ENCODE measurements around the gene PRKX. TPM values are rescaled to one million over a fixed set of nuclear protein-coding genes. Genes with fewer than 3 reads are reported as not detected.
"Not testable (repeated sequence)": the region's sequence is repeated elsewhere in the genome, so short reads cannot be mapped to it uniquely, and the experiment has no call there.

PRKX gene
- total RNA-seq, 1 donor from 2014 or later = 37.2 TPM

DNA sequence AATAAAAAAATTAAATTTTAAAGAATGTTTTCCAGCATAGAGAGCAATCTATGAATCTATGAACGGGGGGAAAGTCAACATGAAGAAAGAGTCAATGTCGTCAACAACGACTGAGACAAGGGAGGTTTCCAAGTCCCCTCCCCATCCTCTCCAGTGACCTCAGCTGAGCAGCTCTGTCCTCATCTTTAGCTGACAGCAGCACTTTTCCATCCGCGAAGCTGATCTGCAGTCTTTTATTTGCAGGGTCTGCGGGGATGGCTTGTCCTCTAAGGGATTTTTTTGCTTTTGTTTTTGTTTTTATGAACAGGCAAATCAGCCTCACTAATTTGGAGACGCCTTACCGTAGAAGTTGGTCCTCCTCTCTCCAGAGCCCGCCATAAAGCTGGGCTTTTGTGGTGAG, 46.5 kb downstream of the PRKX start:
- H3K4me1 Mint-ChIP-seq (ENCODE audit: unreplicated experiment) = no peaks in the 10 kb centered on the region
- H3K36me3 Mint-ChIP-seq (ENCODE audit: unreplicated experiment) = peaks cover 35% of the 10 kb centered on the region
- no peak for DNase-seq (ENCODE audit: extremely low spot score, unreplicated experiment)
- no peak overlapping the region for H3K27ac Mint-ChIP-seq (ENCODE audit: unreplicated experiment)
- H3K27me3 Mint-ChIP-seq (ENCODE audit: unreplicated experiment) = no peaks in the 10 kb centered on the region
- TF ChIP-seq, protein P1, sequence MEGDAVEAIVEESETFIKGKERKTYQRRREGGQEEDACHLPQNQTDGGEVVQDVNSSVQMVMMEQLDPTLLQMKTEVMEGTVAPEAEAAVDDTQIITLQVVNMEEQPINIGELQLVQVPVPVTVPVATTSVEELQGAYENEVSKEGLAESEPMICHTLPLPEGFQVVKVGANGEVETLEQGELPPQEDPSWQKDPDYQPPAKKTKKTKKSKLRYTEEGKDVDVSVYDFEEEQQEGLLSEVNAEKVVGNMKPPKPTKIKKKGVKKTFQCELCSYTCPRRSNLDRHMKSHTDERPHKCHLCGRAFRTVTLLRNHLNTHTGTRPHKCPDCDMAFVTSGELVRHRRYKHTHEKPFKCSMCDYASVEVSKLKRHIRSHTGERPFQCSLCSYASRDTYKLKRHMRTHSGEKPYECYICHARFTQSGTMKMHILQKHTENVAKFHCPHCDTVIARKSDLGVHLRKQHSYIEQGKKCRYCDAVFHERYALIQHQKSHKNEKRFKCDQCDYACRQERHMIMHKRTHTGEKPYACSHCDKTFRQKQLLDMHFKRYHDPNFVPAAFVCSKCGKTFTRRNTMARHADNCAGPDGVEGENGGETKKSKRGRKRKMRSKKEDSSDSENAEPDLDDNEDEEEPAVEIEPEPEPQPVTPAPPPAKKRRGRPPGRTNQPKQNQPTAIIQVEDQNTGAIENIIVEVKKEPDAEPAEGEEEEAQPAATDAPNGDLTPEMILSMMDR (IDR thresholded peaks at IDR 0.05) = no peak
- no peak overlapping the region for H3K4me3 Mint-ChIP-seq (ENCODE audit: unreplicated experiment)
- no peaks in the 10 kb centered on the region for H3K9me3 Mint-ChIP-seq (ENCODE audit: unreplicated experiment)

DNA sequence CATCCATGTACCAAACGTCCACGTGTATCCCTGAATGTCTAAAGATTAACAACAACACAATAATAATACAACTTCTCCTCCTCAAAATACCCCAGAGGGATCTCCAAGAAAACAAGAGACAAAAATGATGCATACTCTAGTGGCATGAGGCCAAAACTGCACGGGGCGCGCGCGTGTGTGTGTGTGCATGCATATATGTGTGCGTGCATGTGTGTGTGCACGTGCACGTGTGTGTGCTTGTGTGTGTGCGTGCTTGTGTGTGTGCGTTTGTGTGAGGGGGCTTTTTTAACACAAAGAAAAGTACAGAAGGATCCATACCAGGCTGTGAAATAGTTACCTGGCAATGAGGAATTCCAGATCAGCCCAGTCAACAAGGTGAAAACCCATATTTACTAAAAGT, 48.5 kb downstream of the PRKX start:
- TF ChIP-seq, protein P1 (IDR thresholded peaks at IDR 0.05) = no peak
- Mint-ChIP-seq H3K4me3 (ENCODE audit: unreplicated experiment) (no peak overlapping the region), H3K4me1 (ENCODE audit: unreplicated experiment) (no peaks in the 10 kb centered on the region)

DNA sequence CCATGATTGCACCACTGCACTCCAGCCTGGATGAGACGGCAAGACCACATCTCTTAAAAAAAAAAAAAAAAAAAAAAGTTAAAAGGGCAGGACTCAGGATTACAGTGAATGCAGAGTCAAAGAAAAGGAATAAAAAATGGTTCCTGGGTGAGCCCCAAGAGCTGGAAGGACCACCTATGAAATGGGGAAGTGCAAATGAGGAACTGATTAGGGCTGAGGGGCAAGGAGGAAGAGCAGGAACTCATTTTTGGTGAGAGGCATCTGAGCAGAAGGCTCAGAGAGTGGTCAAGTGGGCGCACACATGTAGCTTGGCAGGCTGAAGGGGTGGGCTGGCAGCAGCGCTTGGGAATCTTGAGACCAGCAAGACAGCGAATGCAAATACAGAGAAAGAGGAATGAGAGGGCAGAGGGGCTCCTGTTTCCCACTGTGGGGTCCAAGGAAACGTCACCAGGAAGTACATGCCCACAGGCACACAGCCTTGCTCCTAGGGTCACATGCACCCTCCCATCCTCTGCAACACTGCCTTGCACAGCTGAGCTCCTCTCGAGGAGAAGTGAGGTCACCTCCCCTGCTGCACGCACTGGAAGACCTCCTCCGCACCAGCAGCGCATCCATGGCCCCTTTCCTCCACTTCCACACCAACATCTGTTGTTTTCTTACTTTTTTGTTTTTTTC, 49.7 kb downstream of the PRKX start:
- not testable (repeated sequence) for H3K9me3 Mint-ChIP-seq (ENCODE audit: unreplicated experiment); DNase-seq (ENCODE audit: extremely low spot score, unreplicated experiment); H3K4me1 Mint-ChIP-seq (ENCODE audit: unreplicated experiment); H3K27me3 Mint-ChIP-seq (ENCODE audit: unreplicated experiment); H3K27ac Mint-ChIP-seq (ENCODE audit: unreplicated experiment); H3K4me3 Mint-ChIP-seq (ENCODE audit: unreplicated experiment)
- H3K36me3 Mint-ChIP-seq (ENCODE audit: unreplicated experiment) = peaks cover 27% of the 10 kb centered on the region

More for the DNA sequence above, 48.5 kb downstream of the PRKX start:
- no peak for DNase-seq (ENCODE audit: extremely low spot score, unreplicated experiment)
- H3K27me3 Mint-ChIP-seq (ENCODE audit: unreplicated experiment) = no peaks in the 10 kb centered on the region
- H3K27ac Mint-ChIP-seq (ENCODE audit: unreplicated experiment) = no peak overlapping the region
- peaks cover 35% of the 10 kb centered on the region for H3K36me3 Mint-ChIP-seq (ENCODE audit: unreplicated experiment)
- no peaks in the 10 kb centered on the region for H3K9me3 Mint-ChIP-seq (ENCODE audit: unreplicated experiment)

DNA sequence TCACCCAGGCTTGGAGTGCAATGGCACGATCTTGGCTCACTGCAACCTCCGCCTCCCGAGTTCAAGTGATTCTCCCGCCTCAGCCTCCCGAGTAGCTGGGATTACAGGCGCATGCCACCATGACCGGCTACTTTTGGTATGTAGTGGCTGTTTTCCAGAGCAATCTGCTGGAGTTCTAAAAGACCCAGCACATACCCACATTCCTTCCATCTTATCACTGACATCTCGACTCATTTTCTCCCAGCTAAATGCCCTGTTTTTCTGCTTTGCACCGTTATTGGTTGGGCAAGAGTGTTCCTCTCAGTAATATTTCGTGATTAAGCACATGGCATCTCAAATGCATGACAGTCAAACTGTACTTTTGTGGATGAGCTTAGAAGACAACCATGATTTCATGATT, 53.7 kb downstream of the PRKX start:
- Mint-ChIP-seq H3K9me3 (ENCODE audit: unreplicated experiment) (no peaks in the 10 kb centered on the region), H3K36me3 (ENCODE audit: unreplicated experiment) (peaks cover 23% of the 10 kb centered on the region), H3K4me1 (ENCODE audit: unreplicated experiment) (no peaks in the 10 kb centered on the region), H3K4me3 (ENCODE audit: unreplicated experiment) (no peak overlapping the region), H3K27ac (ENCODE audit: unreplicated experiment) (no peak overlapping the region), H3K27me3 (ENCODE audit: unreplicated experiment) (no peaks in the 10 kb centered on the region)
- no peak for DNase-seq (ENCODE audit: extremely low spot score, unreplicated experiment)
- TF ChIP-seq, protein P1 (IDR thresholded peaks at IDR 0.05) = no peak

DNA sequence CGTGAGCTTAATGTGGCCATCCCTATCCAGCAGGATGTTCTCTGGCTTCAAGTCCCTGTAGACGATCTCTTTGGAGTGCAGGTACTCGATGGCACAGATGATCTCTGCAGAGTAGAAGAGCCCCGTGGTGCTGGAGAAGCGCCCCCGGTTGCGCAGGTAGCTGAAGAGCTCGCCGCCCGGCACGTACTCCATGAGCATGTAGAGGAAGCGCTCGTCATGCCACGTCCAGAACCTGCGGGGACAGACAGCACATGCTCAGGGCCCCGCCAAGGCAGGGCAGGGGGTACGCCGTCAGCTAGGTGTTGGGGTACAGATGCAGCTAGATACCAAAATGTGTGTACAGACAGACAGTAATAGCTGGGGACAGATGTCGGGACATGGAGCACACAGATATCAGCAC, 58.3 kb downstream of the PRKX start:
- H3K4me3 Mint-ChIP-seq (ENCODE audit: unreplicated experiment) = no peak overlapping the region
- no peak overlapping the region for H3K27ac Mint-ChIP-seq (ENCODE audit: unreplicated experiment)
- no peak for DNase-seq (ENCODE audit: extremely low spot score, unreplicated experiment)
- no peaks in the 10 kb centered on the region for H3K4me1 Mint-ChIP-seq (ENCODE audit: unreplicated experiment)
- H3K36me3 Mint-ChIP-seq (ENCODE audit: unreplicated experiment) = peaks cover 19% of the 10 kb centered on the region
- no peaks in the 10 kb centered on the region for H3K27me3 Mint-ChIP-seq (ENCODE audit: unreplicated experiment)
- no peaks in the 10 kb centered on the region for H3K9me3 Mint-ChIP-seq (ENCODE audit: unreplicated experiment)
- TF ChIP-seq, protein P1 (IDR thresholded peaks at IDR 0.05) = no peak
